ENCODE data around the gene ZFP36L1.

Gene ZFP36L1

GRCh38 chr14:68759937-68760336, 32.9 kb downstream of the ZFP36L1 start:
- no peak for DNase-seq

GRCh38 chr14:68759017-68759560, 33.8 kb downstream of the ZFP36L1 start:
- no peak for DNase-seq

- DNase-seq: no peak
Measured at GRCh38 chr14:68758301-68758700, 34.6 kb downstream of the ZFP36L1 start.

GRCh38 chr14:68757618-68758081, 35.2 kb downstream of the ZFP36L1 start:
- DNase-seq: no peak

- no peak for DNase-seq
Measured at GRCh38 chr14:68756734-68757133, 36.1 kb downstream of the ZFP36L1 start.

- no peak for DNase-seq
Measured at GRCh38 chr14:68756000-68756481, 36.8 kb downstream of the ZFP36L1 start.

GRCh38 chr14:68755016-68755353, 37.9 kb downstream of the ZFP36L1 start:
- DNase-seq: no peak

GRCh38 chr14:68753690-68754089, 39.2 kb downstream of the ZFP36L1 start:
- DNase-seq: no peak

GRCh38 chr14:68752271-68753006, 40.4 kb downstream of the ZFP36L1 start:
- DNase-seq: no peak

- no peak for DNase-seq
Measured at GRCh38 chr14:68749487-68750475, 43.1 kb downstream of the ZFP36L1 start.

GRCh38 chr14:68748691-68749090, 44.2 kb downstream of the ZFP36L1 start:
- no peak for DNase-seq

- DNase-seq: no peak
Measured at GRCh38 chr14:68748260-68748659, 44.6 kb downstream of the ZFP36L1 start.

GRCh38 chr14:68747393-68747792, 45.5 kb downstream of the ZFP36L1 start:
- DNase-seq: no peak

GRCh38 chr14:68744613-68745012, 48.3 kb downstream of the ZFP36L1 start:
- DNase-seq: no peak

GRCh38 chr14:68741839-68742470, 50.9 kb downstream of the ZFP36L1 start:
- DNase-seq: no peak

GRCh38 chr14:68741477-68741791, 51.4 kb downstream of the ZFP36L1 start:
- no peak for DNase-seq

- DNase-seq: no peak
Measured at GRCh38 chr14:68740788-68741476, 51.9 kb downstream of the ZFP36L1 start.

- DNase-seq: no peak
Measured at GRCh38 chr14:68739701-68740100, 53.2 kb downstream of the ZFP36L1 start.

- no peak for DNase-seq
Measured at GRCh38 chr14:68738559-68738958, 54.3 kb downstream of the ZFP36L1 start.

All from activated T-cell treated with anti-CD3 and anti-CD28 coated beads, Interleukin-2, amount 50 U/mL, for 1 hour (primary cell).